ENCODE data around the gene KLHL21. TPM values are rescaled to one million over a fixed set of nuclear protein-coding genes. Genes with fewer than 3 reads are reported as not detected.

The KLHL21 gene
- total RNA-seq, 4 donors from 2014 or later, result 14.4 to 25.1 (median 18.2) TPM

- Histone ChIP-seq H3K4me1 (peaks cover 0 to 22% (median 13%) of the 10 kb centered on the region in 4 donors), H3K9me3 (no peaks in the 10 kb centered on the region), H3K27me3 (no peaks in the 10 kb centered on the region), H3K4me3 (peak within 1 kb of the TSS; percentile 90 to 100 (median 93)), H3K27ac (peak within 1 kb of the TSS; percentile 69 to 85 (median 74)), H3K36me3 (peaks cover 0 to 17% (median 0%) of the 10 kb centered on the region in 3 donors)
- TF ChIP-seq POLR2A (IDR thresholded peaks at IDR 0.05), result peak in 1 of 2 donors; percentile 29
- peak; percentile 94 to 98 (median 97) for TF ChIP-seq CTCF (IDR thresholded peaks at IDR 0.05)
- DNase-seq, result peak; percentile 87 to 97 (median 95)
Observed at GRCh38 chr1:6554031-6554906, 48.4 kb downstream of the KLHL21 start, which contains the start of gene NOL9. TSS of gene NOL9 (minus strand) at chr1:6554513. CDS start at chr1:6554502, 11 bp downstream.

- Histone ChIP-seq H3K27ac (no peak overlapping the region), H3K27me3 (no peaks in the 10 kb centered on the region), H3K4me3 (no peak overlapping the region), H3K36me3 (peaks cover 0 to 77% (median 2%) of the 10 kb centered on the region in 3 donors), H3K4me1 (peaks cover 0 to under 1% (median 0%) of the 10 kb centered on the region in 4 donors), H3K9me3 (no peaks in the 10 kb centered on the region)
- TF ChIP-seq CTCF (IDR thresholded peaks at IDR 0.05) (no peak), POLR2A (IDR thresholded peaks at IDR 0.05) (no peak)
- DNase-seq, result no peak
Observed at GRCh38 chr1:6547301-6547700, 55.4 kb downstream of the KLHL21 start.

GRCh38 chr1:6546326-6546725, 56.3 kb downstream of the KLHL21 start:
- DNase-seq, result no peak
- Histone ChIP-seq H3K4me1 (no peaks in the 10 kb centered on the region), H3K4me3 (no peak overlapping the region), H3K9me3 (no peaks in the 10 kb centered on the region), H3K27me3 (no peaks in the 10 kb centered on the region), H3K36me3 (peaks cover 0 to 87% (median 2%) of the 10 kb centered on the region in 3 donors), H3K27ac (peak overlapping the region in 1 of 4 donors; percentile 0)
- TF ChIP-seq POLR2A (IDR thresholded peaks at IDR 0.05) (no peak), CTCF (IDR thresholded peaks at IDR 0.05) (no peak)

GRCh38 chr1:6545276-6546112, 57.2 kb downstream of the KLHL21 start:
- DNase-seq, result no peak
- Histone ChIP-seq H3K36me3 (peaks cover 0 to 87% (median 2%) of the 10 kb centered on the region in 3 donors), H3K9me3 (no peaks in the 10 kb centered on the region), H3K4me1 (no peaks in the 10 kb centered on the region), H3K4me3 (no peak overlapping the region), H3K27ac (no peak overlapping the region), H3K27me3 (no peaks in the 10 kb centered on the region)
- TF ChIP-seq CTCF (IDR thresholded peaks at IDR 0.05) (no peak), POLR2A (IDR thresholded peaks at IDR 0.05) (no peak)

GRCh38 chr1:6544831-6545230, 57.8 kb downstream of the KLHL21 start:
- Histone ChIP-seq H3K27ac (no peak overlapping the region), H3K36me3 (peaks cover 0 to 80% (median 2%) of the 10 kb centered on the region in 3 donors), H3K27me3 (no peaks in the 10 kb centered on the region), H3K9me3 (no peaks in the 10 kb centered on the region), H3K4me3 (no peak overlapping the region), H3K4me1 (no peaks in the 10 kb centered on the region)
- DNase-seq, result no peak
- TF ChIP-seq CTCF (IDR thresholded peaks at IDR 0.05), result no peak
- TF ChIP-seq POLR2A (IDR thresholded peaks at IDR 0.05), result no peak
